GM21576 (cell line): Measurements from ENCODE around the gene ART3.
A peak's percentile ranks its signal among the peaks of the same experiment; 100 is the strongest.
"Not testable (repeated sequence)": the region's sequence is repeated elsewhere in the genome, so short reads cannot be mapped to it uniquely, and the experiment has no call there.

Source experiments
- ATAC-seq: cut with Tn5 transposase; IDR thresholded peaks from one replicate; pipeline ENCODE4 v1.9.1; 2021; ENCODE audit warnings: mild to moderate bottlenecking, moderate library complexity; ENCODE audit not compliant: unreplicated experiment

Gene ART3

DNA sequence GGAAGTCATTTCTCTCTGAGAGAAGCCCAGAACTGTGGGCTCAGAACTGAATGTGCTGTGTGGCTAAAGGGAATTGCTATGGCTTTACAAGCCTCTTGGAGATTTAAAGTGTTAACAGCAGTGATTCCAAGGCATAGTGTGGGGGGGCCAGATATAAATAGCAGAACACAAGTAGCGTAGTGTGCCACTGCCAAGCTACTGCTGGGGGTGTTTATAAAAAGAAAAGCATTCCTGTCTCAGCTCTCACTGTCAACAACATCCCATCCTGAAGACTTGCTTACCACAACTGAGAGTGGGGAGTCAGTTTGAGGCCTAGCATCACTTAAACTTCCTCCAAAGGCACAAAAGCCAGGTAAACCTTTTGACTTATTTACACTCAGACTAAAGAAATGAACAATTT, at the start of gene ART3:
TSS of gene ART3 (plus strand) at position 242 of the 400 bp plus-strand sequence. CDS start 1,181 bp downstream, outside the sequence.
- ATAC-seq, result no peak

DNA sequence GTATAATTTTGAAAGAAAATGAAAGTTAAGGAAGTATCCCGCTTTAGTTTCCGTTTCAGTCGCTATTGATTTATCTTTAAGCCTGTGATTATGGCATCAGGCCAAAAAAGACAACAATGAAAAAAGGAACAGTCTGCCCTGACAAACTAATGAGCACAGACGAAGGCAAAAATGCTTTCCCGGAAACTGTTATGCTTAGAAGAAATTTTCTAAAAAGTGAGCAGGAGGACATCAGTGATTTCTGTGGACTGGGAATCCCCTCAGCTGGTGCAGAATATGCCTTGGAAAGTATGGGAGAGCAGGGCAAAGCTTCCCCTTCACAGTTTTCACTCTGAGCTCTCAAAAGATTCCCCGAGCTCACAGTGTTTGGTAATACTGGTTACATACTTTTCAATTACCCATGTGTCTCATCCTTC, 46.2 kb upstream of the ART3 start:
- ATAC-seq, result no peak

GRCh38 chr4:76029300-76029699, 45.2 kb upstream of the ART3 start:
- no peak for ATAC-seq

- no peak for ATAC-seq
Measured at GRCh38 chr4:76035141-76035540, 39.4 kb upstream of the ART3 start.

GRCh38 chr4:76035799-76036380, 38.6 kb upstream of the ART3 start, which contains the start of gene CXCL11:
Gene CXCL11, minus strand, starts transcription at chr4:76036070. Its CDS starts 83 bp downstream, at chr4:76035987.
- ATAC-seq, result no peak

- no peak for ATAC-seq
Measured at GRCh38 chr4:76036855-76037254, 37.7 kb upstream of the ART3 start.

GRCh38 chr4:76042241-76042998, 32.1 kb upstream of the ART3 start:
- not testable (repeated sequence) for ATAC-seq

DNA sequence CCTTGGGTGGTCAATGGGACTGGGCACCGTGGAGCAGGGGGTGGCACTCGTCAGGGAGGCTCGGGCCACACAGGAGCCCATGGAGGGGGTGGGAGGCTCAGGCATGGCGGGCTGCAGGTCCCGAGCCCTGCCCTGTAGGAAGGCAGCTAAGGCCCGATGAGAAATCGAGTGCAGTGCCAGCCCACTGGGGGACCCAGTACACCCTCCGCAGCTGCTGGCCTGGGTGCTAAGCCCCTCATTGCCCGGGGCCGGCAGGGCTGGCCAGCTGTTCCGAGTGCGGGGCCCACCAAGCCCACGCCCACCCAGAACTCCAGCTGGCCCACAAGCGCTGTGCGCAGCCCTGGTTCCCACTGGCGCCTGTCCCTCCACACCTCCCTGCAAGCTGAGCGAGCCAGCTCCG, 31.2 kb upstream of the ART3 start:
- ATAC-seq, result not testable (repeated sequence)

DNA sequence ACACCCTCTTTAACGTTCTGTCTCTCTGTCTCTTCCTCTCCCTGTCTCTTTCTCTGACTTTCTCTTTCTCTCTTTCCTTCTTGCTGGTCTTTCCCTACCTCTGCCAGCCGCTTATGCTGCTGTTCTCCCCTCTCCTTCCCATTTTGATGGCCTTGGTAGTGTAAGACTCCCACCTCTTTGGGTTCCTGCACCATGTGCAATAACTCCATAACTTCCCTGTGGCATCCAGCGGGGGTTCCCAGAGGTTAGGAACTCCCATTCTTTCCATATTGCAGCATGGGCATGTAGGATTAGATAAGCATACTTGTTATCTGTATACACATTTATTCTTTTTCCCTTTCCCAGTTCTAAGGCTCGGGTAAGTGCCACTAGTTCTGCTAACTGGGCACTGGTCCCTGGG, 29.8 kb upstream of the ART3 start:
- ATAC-seq, result not testable (repeated sequence)

GRCh38 chr4:76049860-76050416, 24.6 kb upstream of the ART3 start:
- not testable (repeated sequence) for ATAC-seq

GRCh38 chr4:76050560-76051050, 23.9 kb upstream of the ART3 start:
- ATAC-seq, result not testable (repeated sequence)

GRCh38 chr4:76053730-76054129, 20.8 kb upstream of the ART3 start:
- ATAC-seq, result no peak

DNA sequence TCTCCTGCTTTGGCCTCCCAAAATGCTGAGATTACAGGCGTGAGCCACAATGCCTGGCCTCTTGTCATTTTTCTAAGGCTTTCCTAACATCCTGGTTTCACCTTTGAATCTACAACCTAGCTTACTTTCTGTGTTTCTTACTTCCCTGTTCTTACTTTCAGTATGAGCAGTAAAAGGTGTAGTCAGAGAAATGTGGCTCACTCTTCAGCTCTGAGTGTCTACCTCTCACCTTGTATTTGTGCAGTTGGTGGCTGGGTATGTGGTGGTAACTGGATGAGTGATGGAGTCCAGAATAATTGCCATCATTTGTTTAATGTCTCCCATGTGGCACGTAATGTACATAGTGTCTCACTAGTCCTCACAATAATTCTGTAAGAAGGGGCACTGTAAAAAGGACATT, 19.5 kb upstream of the ART3 start:
- peak; percentile 97 for ATAC-seq

GRCh38 chr4:76055421-76055820, 19.1 kb upstream of the ART3 start:
- no peak for ATAC-seq

- ATAC-seq, result peak; percentile 40
Measured at GRCh38 chr4:76058302-76058701, 16.2 kb upstream of the ART3 start.

DNA sequence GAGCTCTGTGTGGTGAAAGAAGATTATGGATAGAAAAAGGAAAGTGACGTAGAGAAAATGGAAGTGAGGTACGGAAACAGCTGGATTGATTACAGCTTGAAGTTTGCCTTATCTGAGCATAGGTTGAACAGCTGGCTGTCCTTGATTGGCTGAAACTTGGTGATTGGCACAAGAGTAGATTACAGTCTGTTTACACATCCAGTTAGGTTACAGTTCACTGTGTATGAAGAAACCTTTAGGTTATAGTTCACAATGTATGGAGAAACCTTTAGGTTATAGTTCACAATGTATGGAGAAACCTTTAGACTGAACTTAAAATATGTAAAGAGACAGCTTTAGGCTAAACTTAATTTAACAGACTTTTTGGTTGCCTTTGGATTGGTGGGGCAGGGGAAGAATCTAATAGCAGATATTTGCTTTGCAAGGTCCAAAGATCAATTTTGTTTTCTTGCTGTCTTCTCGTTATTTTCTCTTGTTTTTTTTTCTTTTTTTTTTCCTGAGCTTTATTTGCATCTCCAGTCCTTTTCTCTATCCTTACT, 15.6 kb upstream of the ART3 start:
- no peak for ATAC-seq

- no peak for ATAC-seq
Measured at GRCh38 chr4:76059750-76060149, 14.8 kb upstream of the ART3 start.

- ATAC-seq, result no peak
Measured at GRCh38 chr4:76060506-76060905, 14.0 kb upstream of the ART3 start.

- ATAC-seq, result no peak
Measured at GRCh38 chr4:76061421-76061820, 13.1 kb upstream of the ART3 start.

- peak; percentile 65 for ATAC-seq
Measured at GRCh38 chr4:76061982-76062381, 12.5 kb upstream of the ART3 start.

GRCh38 chr4:76066546-76066945, 8.0 kb upstream of the ART3 start:
- no peak for ATAC-seq
